ENCODE measurements around the gene PPP1R16B. TPM values are rescaled to one million over a fixed set of nuclear protein-coding genes. Genes with fewer than 3 reads are reported as not detected.
A peak's percentile ranks its signal among the peaks of the same experiment; 100 is the strongest.
"Not testable (repeated sequence)": the region's sequence is repeated elsewhere in the genome, so short reads cannot be mapped to it uniquely, and the experiment has no call there.

PPP1R16B gene
- total RNA-seq, 1 donor = not detected

DNA sequence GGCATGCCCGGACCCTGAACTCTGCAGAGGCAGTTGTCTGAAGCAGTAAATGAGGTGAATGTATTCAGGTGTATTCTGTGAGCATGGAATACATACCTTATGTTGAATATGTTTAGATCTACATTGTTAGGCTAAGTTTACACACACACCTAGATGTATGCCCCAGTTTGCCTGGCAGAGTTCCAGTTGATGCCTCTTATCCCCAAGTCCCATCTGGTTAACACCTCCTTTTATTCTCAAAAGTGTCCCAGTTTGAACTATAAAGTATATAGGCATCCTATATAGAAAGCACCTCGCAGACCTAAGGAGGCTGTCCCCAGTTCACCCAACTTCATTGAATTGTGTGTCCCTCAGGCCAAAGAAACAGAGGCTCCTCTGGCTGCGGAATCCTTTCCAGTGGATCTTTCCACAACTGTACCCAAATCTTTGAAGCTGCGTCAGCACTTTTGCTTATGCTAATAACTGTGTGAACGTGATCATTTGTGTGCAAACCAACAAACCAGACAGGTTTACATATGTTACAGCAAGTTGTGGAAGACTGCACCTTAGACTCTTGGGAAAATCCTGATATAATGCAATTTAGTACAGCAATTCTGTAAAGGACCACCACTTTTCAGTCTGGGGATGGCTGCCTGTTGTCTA lies 151.9 kb downstream of the PPP1R16B start:
- H3K4me3 ChIP-seq (ENCODE audit: low read depth, low read length) = no peak overlapping the region
- TF ChIP-seq, protein P1, sequence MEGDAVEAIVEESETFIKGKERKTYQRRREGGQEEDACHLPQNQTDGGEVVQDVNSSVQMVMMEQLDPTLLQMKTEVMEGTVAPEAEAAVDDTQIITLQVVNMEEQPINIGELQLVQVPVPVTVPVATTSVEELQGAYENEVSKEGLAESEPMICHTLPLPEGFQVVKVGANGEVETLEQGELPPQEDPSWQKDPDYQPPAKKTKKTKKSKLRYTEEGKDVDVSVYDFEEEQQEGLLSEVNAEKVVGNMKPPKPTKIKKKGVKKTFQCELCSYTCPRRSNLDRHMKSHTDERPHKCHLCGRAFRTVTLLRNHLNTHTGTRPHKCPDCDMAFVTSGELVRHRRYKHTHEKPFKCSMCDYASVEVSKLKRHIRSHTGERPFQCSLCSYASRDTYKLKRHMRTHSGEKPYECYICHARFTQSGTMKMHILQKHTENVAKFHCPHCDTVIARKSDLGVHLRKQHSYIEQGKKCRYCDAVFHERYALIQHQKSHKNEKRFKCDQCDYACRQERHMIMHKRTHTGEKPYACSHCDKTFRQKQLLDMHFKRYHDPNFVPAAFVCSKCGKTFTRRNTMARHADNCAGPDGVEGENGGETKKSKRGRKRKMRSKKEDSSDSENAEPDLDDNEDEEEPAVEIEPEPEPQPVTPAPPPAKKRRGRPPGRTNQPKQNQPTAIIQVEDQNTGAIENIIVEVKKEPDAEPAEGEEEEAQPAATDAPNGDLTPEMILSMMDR (IDR thresholded peaks at IDR 0.05; ENCODE audit: insufficient read depth, low read depth, low read length) = no peak
- DNase-seq (ENCODE audit: low read depth) = no peak

DNA sequence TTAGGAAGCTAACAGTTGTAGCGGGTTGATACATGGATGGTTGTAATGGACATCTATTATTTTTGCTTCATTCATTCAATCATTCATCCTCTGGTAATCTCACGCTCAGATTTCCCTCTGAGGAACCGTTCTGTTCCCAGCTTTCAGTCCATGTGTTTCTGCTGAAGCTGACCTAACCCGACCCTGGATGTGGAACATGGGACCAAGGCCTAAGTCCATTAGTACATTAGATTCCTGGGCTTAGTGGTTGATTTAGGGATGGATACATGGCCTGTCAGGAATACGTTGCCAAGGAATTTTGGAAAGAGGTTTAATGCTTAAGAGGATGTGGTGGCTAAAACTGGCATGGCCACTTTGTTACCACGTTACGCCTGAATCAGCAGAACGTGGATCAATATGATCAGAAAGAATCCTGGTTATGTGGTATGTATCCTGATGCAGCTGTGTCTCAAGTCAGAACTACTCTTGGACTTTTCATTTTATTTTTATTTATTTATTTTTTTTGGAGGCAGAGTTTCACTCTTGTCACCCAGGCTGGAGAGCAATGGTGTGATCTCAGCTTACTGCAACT lies 152.5 kb downstream of the PPP1R16B start:
- no peak for DNase-seq (ENCODE audit: low read depth)
- TF ChIP-seq, protein P1 (IDR thresholded peaks at IDR 0.05; ENCODE audit: insufficient read depth, low read depth, low read length) = no peak

DNA sequence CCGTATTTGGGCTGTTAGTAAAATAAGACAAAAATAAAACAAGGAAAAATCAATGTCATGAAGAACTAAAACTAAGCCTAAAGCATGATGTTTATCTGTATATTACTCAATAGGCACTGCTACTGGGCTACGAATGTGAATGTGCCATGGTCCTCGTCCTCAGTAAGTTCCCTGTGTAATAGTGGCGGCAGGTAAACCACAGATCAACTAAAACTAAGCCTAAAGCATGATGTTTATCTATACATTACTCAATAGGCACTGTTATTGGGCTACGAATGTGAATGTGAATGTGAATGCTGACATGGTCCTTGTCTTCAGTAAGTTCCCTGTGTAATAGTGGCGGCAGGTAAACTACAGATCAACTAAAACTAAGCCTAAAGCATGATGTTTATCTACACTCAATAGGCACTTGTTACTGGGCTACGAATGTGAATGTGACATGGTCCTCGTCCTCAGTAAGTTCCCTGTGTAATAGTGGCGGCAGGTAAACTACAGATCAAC lies 154.7 kb downstream of the PPP1R16B start:
- not testable (repeated sequence) for H3K4me3 ChIP-seq (ENCODE audit: low read depth, low read length); DNase-seq (ENCODE audit: low read depth)

More for the DNA sequence above, 152.5 kb downstream of the PPP1R16B start:
- no peak overlapping the region for H3K4me3 ChIP-seq (ENCODE audit: low read depth, low read length)

DNA sequence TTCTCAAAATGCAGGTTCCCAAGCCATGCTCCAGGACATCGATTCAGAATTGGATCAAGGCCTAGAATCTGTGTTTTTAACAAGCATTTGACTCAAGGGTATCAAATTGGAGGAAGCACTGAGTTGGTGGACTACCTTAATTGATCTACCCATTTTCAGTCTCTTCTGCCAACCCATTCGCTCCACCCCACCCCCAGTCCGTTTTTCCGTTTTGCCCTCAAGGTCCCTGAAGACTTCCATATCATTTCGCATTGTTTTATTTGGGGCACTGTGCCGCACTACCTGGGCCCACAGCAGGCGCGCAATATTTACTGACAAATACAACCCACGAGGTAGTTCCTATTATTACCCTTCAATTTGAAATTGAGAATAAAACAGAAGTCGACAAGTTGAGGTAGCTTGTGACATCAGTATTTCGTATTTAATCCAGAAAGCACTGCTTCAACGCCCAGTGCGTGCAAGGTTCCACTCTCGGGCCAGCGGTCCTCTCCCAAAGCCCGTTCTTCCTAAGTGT lies 156.1 kb downstream of the PPP1R16B start:
- TF ChIP-seq, protein P1 (IDR thresholded peaks at IDR 0.05; ENCODE audit: insufficient read depth, low read depth, low read length) = no peak
- no peak for DNase-seq (ENCODE audit: low read depth)

DNA sequence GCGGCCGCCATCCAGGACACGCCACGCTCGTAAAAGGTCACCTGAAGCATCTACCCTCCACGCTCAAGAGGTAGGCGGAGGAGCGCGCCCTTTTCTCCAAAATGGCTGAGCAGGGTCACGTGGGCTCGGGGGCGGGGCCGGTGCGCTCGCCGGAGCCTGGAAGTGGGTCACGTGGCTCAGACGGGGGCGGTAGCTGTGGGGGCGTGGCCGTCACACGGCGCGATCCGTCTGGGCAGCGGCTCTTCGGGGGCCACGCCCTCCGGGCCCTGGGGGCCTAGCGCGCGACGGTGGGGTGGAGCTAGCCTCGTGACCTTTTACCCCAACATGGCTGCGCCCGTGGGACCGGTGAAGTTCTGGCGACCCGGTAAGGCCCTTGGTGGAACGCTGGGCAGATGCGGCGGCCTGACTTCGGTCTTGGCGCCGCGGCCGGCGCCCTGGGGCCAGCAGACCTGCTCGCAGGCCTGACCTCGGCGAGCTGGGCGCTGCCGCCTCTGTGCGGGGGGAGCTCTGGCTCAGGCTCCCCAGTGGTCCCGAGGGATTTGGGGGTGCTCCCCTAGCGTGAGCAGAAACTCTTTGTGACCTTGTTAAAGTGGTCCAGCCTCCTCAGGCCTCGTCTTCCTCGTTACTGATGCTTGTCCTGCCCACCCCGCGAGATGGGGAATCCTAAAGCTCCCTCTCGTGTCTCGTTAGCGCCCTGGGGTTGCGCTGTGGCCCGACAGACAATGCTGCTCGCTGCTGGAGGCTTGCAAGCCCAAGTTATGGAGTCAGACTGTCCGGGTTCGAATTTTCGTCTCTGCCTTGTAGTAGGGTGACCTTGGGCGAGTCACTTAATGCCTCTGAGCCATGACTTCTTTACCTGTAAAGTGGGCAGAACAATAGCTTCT lies 156.8 kb downstream of the PPP1R16B start, which contains the start of gene DHX35:
Gene DHX35, plus strand, starts transcription at position 301 of the 884 bp plus-strand sequence. Its CDS starts 24 bp downstream, at position 325.
- peak; percentile 96 for DNase-seq (ENCODE audit: low read depth)
- TF ChIP-seq, protein P1 (IDR thresholded peaks at IDR 0.05; ENCODE audit: insufficient read depth, low read depth, low read length) = peak; percentile 42
- peak within 1 kb of the TSS; percentile 91 for H3K4me3 ChIP-seq (ENCODE audit: low read depth, low read length)

More for the DNA sequence above, 156.1 kb downstream of the PPP1R16B start:
- H3K4me3 ChIP-seq (ENCODE audit: low read depth, low read length) = peak overlapping the region; percentile 91

DNA sequence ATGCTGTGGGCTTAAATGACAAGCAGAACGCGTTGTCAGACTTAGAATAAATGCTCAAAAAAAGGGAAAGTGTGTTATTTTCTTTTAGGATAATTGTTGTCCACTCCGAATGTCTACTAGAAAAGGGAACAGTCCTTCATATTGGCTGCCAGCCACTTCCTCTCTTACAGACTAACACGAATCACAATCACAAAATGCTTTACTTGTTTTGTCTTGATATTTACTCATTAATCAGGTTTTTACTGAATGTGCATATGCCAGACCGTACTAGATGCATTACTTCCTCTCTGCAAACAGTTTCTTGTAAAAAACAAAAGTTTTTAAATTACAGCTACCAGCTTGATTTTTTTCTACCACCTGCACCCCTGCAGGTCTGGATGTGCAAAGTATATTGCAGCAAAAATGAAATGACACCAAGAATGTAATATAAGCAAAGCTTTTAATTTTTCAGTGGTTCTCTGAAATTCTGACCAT lies 157.5 kb downstream of the PPP1R16B start:
- no peak for DNase-seq (ENCODE audit: low read depth)
- peak overlapping the region; percentile 91 for H3K4me3 ChIP-seq (ENCODE audit: low read depth, low read length)
- TF ChIP-seq, protein P1 (IDR thresholded peaks at IDR 0.05; ENCODE audit: insufficient read depth, low read depth, low read length) = no peak

All from fibroblast of villous mesenchyme (primary cell).